NCI-H2196 (cell line): Measurements from ENCODE around the gene SPATA25.
"Not testable (repeated sequence)": the region's sequence is repeated elsewhere in the genome, so short reads cannot be mapped to it uniquely, and the experiment has no call there.

Experiments used
- DNase-seq: peaks from one replicate; lab custom pipeline; 2025; ENCODE audit not compliant: unreplicated experiment; lab: John Stamatoyannopoulos, UW

Gene SPATA25

DNA sequence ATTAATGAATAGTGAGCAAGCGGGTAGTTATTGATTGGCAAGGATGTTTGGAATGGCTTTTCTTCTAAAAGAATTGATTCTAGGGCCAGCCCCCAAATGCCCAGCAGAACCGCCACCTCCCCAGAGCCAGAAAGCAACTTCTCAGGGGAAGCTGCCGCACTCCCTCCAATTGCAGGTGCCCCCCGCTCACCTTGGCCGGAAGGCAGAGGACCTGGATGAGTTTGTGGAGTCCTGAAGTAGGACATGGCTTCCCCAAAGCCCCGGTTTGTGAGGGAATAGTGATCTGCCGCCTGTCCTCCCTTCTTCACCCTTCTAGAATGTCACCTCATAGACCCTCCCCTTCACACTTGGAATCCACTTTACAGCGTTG is at the start of gene SPATA25:
SPATA25 (minus strand) TSS at position 277 of the 370 bp plus-strand sequence; CDS start at position 245, 32 bp downstream.
- DNase-seq = no peak

- DNase-seq = no peak
Observed at GRCh38 chr20:45935416-45936046, 48.1 kb upstream of the SPATA25 start.

DNA sequence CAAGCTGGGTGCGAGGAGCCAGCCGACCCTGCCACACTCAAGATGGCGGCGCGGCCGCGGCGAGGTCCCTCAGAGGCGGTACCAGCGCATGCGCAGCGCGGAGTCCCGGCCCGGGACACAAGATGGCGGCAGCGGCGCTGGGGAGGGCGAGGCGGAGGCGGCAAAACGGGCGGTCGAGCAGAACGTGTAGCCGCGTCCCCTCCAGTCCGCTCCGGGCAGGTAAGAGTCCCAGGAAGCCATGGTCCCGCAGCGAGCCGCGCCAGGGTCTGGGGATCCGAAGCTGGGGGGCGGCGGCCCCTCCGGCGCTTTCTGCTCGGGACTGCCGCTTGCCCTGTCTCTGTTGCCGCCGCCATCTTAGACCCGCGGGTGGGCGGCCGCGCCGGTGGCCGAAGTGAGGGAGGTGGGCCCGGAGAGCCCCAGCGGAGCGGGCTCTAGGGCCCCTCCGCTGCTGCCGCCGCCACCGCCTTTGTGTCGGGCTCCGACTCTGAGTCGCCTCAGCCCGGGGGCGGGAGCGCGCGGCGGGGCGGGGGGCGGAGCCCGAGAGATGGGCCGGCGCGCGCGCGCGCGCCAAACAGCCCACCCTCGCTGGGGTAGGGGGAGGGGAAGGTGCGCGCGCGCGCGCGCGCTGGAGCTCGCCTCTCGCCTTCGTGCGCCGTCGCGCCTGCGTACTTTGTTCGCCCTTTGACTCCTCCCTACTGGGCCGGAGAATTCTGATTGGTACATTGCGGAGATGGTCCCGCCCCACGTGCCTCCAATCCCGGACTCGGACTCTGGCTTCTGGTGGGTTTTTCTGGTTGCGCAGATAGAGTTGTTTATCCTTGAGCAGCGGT is 47.4 kb upstream of the SPATA25 start, which contains the start of gene PCIF1:
PCIF1 (plus strand) TSS at position 98 of the 830 bp plus-strand sequence. CDS start 4,317 bp downstream, outside the sequence.
- peak; percentile 99 for DNase-seq

- DNase-seq = peak; percentile 60
Observed at GRCh38 chr20:45934046-45934585, 46.7 kb upstream of the SPATA25 start.

DNA sequence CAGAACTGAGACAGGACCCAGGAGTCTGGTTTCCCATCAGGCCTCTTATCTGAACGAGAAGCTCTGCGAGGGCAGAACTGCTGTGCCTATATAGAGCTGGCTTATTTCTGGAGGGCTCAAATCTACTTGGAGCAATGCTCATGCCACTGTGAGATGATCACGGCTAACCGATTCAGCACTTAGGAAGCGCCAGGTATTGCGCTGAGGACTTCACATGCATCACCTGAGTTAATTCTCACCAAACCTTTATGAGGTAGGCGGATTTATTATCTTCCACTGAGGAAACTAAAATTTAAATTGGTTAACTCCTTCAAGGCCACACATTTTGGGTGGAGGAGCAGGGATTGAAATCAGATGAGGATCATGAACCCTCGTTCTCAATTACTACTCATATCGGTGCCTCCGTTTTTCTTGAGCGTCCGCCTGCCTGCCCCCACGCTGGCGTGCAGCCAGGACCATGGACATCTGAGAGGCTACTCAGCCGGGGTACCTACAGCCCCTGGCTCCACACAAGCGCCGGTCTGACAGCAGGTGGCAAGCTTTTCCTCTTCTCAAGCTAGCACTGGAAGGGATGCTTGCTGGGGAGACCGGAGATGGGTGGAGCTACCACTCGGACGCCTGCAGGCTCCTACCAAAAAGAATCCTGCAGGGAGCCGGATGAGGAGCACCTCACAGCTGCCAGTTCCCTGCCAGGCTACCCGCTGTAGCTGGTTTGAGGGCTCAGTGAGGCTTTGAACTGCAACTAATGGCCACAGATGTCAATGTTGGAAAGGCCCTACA is 46.0 kb upstream of the SPATA25 start:
- DNase-seq = peak; percentile 86

DNA sequence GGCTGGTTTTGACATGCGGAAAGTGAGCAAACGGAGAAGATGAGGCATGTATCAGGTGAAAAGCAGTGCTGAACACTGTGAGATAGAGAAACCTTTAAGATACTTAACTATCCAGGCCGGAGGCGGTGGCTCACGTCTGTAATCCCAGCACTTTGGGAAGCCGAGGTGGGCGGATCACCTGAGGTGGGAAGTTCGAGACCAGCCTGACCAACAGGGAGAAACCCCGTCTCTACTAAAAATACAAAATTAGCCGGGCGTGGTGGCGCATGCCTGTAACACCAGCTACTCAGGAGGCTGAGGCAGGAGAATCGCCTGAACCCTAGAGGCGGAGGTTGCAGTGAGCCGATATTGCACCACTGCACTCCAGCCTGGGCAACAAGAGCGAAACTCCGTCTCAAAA is 44.3 kb upstream of the SPATA25 start:
- not testable (repeated sequence) for DNase-seq

GRCh38 chr20:45927071-45927878 is 39.9 kb upstream of the SPATA25 start:
- DNase-seq = no peak

GRCh38 chr20:45926731-45927070 is 39.3 kb upstream of the SPATA25 start:
- no peak for DNase-seq

DNA sequence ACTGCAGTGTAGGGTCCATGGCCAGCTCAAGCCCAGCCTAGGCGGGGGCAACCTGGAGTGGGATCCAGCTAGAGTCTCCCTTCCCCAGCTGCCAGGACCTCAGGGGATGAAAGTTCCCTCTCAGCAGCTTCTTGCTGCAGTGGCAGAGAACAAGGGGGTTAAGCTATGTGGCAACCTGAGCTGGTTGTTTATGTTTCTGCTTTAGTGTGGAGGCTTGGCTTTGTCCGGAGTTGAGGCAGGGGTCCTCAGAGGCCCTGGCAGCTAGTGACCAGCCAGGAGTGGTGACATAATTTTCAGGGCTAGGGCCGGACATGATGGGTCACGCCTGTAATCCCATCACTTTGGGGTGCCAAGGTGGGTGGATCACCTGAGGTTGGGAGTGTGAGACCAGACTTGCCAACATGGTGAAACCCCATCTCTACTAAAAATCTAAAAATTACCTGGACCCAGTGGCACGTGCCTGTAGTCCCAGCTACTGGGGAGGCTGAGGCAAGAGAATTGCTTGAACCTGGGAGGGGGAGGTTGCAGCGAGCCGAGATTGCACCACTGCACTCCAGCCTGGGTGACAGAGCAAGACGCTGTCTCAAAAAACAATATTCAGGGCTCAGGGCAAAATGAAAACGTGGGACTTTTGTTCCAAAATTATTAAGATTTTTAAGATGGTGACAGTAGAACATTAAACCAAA is 38.5 kb upstream of the SPATA25 start:
- DNase-seq = no peak

DNA sequence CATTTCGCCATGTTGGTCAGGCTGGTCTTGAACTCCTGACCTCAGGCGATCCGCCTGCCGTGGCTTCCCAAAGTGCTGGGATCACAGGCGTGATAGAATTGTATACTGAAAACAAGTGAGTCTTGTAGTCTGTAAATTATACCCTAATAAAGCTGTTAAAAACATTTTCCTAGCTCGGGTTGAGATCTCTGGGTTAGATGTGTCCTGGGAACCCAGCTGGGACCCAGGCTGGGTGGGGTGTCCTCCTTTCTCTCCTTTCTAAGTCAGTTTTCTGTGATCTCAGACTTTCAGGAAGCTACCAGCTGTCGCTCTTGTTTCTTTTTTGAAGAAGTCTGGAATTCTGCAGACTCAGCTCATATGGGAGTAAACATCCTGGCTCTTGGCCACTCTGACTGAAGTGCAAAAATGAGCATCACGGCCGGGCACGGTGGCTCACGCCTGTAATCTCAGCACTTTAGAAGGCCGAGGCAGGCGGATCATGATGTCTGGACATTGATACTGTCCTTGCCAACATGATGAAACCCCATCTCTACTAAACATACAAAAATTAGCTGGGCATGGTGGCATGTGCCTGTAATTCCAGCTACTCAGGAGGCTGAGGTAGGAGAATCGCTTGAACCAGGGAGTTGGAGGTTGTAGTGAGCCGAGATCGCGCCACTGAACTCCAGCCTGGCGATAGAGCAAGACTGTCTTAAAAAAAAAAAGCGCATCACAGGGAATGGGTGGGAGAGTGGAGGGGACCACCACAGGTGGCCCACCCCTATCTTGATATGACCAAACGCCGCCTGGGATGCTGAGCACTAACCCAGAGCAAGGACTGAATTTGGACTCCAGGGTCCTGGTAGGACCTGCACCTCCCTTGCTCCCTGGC is 37.2 kb upstream of the SPATA25 start:
- DNase-seq = peak; percentile 12

DNA sequence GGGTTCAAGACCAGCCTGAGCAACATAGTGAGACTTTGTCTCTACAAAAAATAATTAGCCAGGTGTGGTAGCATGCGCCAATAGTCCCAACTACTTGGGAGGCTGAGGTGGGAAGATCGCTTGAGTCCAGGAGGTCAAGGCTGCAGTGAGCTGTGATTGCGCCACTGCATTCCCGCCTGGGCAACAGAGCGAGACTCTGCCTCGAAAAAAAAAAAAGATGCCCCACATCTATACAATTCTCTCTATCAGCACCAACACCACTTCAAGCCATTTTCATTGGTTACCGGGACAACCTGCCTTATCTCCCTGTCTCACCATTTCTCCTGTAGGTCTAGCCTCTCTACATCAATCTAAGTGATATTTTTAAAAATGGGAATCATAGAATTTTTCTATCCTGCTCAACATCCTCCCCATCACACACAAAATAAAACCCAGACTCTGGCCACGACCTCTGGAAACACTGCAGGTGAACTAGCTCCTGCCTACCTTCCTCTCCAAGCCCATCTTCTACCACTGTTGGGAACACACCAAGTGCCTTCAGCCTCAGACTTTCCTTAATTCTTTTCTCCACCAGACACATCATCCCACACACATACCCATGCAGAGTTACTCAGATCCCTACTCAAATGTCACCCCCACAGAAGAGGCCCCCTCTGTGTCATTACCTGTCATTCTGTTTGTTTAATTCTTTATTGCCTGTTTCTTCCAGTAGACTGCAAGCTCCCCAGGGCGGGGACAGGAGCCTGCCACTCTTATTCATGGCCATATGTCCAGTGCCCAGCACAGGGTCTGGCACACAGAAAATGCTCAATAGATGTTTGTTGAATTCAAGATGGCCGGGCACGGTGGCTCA is 34.1 kb upstream of the SPATA25 start:
- no peak for DNase-seq

- no peak for DNase-seq
Observed at GRCh38 chr20:45920462-45921336, 33.3 kb upstream of the SPATA25 start.

GRCh38 chr20:45919542-45920399 is 32.3 kb upstream of the SPATA25 start:
- no peak for DNase-seq

- DNase-seq = no peak
Observed at GRCh38 chr20:45918779-45919537, 31.5 kb upstream of the SPATA25 start.

DNA sequence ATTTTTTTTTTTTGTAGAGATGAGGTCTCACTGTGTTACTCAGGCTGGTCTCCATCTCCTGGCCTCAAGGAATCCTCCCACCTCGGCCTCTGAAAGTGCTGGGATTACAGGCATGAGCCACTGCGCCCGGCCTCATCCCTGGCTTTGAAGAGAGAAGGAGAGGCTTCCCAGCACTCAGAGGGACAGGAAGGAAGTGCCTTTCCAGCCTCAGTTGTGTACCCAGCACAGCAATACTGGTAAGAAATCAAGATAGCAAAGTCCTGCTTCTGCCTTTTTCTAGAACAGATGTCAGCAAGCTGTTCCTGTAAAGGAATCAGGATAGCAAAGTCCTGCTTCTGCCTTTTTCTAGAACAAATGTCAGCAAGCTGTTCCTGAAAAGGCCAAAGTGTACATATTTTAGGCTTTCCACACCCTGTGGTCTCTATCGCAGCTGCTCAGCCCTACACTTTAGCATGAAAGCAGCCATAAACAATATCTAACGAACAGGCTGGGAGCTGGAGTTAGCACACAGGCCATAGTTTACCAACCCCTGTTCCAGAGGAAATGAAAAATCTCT is 30.8 kb upstream of the SPATA25 start:
- no peak for DNase-seq
